Stimulated activated CD8-positive, alpha-beta memory T cell treated with anti-CD3 and anti-CD28 coated beads, Interleukin-4, amount 100 ng/mL, for 4 hours (primary cell): ENCODE results near the gene UPB1.

ENCODE experiments used
- DNase-seq, 2 donors: peaks; one replicate each; pipeline ENCODE4 v3.0.0-alpha.2; 2020; ENCODE audit warnings: low read depth in 2 of 2, low spot score in 1 of 2

Gene UPB1

DNA sequence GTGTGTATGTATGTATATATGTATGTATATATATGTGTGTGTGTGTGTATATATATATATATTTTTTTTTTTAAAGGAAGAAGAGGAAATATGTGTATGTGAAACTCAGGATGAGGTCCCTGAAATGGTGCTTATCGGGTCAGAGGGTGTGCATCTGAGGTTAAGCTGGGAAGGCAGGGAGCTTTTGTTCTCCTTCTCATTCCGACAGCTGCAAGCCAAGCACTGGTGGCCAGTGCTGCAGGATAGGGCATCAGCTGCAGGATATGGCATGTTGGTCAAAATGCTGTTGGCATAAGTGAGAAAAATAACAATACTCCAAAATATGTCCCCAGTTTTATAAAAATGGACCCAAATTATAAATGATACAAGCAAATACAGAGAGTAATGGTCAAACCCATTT, 68.1 kb downstream of the UPB1 start:
- no peak for DNase-seq

GRCh38 chr22:24564376-24565058, 69.4 kb downstream of the UPB1 start:
- DNase-seq, result no peak

DNA sequence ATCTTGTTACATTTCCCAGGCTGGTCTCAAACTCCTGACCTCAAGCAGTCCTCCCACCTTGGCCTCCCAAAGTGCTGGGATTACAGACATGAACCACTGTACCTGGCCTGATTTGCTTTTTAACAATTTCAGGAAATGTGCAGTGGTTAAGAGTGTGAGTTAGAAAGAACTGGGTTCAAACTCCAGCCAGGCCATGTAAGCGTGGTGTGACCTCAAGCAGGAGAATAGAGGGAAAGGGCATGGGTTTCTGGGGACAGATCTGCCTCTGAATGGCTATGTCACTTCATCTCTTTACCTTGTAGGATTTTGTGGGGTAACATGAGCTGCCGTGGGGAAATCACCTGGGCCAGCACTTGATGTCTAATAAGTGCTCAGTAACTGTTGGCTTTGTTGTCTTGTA, 69.9 kb downstream of the UPB1 start:
- no peak for DNase-seq

DNA sequence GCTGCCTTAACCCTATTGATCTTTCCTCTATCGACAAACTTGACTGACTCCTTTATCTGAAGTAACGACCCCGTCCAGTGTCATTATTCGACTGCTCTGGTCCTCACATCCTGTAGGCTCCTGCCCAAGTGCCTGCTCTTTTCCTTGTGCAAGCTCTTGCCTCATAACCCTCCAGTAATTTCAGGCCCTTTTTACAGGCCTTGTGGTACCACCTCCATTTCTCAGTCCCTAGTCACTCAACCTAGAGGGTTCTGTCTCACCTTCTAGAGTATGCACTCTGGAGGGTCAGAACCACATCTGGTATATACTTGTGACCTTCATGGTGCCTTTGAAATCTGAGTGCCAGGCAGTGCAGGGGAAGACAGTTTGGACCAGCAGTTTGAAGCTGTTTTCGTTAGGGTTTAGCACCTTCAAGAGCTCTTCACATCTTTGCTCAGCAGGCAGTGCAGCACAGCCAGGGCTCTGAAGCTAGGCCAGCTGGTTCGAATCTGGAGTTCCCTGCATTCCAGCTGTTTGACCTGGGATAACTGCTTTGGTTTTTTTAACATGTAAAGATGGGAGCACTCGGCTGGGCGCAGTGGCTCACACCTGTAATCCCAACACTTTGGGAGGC, 71.9 kb downstream of the UPB1 start:
- no peak for DNase-seq

- no peak for DNase-seq
Measured at GRCh38 chr22:24567668-24568067, 72.5 kb downstream of the UPB1 start.

DNA sequence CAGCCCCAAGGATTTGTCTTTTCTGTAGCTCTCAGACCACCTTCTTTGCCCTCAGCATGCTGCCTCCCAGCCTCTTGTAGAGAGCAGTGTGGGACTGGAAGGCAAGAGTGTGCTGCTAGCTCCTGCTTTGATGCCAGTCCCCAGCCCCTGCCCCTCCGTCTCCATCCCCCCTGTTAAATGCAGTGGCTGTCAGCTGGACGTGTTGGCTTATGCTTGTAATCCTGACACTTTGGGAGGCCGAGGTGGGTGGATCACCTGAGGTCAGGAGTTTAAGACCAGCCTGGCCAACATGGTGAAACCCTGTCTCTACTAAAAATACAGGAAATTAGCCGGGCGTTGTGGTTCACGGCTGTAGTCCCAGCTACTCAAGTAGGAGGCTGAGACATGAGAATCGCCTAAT, 76.1 kb downstream of the UPB1 start:
- no peak for DNase-seq

DNA sequence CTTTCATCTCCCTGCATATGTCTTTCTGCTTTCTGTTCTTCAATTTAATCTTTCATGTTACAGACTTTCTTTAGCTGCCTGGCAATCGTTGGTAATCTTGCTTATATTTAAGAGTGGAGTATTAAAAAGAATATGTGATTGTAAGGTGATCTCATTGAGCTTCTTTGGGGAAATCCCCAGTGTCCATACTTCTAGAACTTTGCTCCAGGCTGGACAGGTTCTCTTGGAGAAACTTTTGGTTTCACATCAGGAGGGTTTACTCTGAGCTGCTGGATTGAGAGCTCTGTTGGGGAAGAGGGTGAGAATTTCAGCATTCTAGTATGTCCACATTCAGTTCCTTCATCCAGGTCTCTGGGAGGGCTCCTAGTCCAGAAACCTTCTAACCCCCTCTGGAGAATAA, 81.6 kb downstream of the UPB1 start:
- no peak for DNase-seq
